ENCODE results near the gene TMEM80.

DNA sequence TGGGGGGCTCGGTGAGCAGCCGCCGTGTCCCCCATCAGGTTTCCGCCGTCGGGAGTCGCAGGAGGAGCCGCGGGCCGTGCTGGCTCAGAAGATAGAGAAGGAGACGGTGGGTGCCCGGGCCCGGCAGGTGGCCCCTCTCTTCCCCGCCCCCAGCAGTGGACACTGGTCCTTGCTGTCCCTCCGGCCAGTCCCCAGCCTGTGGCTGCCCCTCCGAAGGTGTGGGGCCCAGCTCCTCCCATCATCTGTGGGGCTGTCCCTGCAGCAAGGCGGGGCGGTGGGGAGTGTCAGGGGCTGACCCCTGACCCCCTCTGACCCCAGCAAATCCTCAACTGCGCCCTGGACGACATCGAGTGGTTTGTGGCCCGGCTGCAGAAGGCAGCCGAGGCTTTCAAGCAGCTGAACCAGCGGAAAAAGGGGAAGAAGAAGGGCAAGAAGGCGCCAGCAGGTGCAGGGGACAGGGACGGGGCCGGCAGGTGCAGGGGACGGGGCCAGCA lies 25.7 kb downstream of the TMEM80 start:
- TF ChIP-seq FOXM1 (IDR thresholded peaks at IDR 0.05; ENCODE audit: borderline replicate concordance) (no peak), FOXK2 (IDR thresholded peaks at IDR 0.05) (no peak), L3MBTL2 (conservative IDR thresholded peaks at IDR 0.05) (no peak), HDGF (IDR thresholded peaks at IDR 0.05; ENCODE audit: borderline replicate concordance) (no peak), ARNT (IDR thresholded peaks at IDR 0.05) (no peak), SP1 (IDR thresholded peaks at IDR 0.05) (no peak), ELF4 (IDR thresholded peaks at IDR 0.05) (no peak), TARDBP (IDR thresholded peaks at IDR 0.05) (no peak), BHLHE40 (IDR thresholded peaks at IDR 0.05; ENCODE audit: borderline replicate concordance) (no peak), SUZ12 (IDR thresholded peaks at IDR 0.05) (no peak), FOXA1 (IDR thresholded peaks at IDR 0.05) (no peak), NFRKB (IDR thresholded peaks at IDR 0.05) (no peak), ZNF384 (IDR thresholded peaks at IDR 0.05) (no peak)
- TF ChIP-seq, protein P1, sequence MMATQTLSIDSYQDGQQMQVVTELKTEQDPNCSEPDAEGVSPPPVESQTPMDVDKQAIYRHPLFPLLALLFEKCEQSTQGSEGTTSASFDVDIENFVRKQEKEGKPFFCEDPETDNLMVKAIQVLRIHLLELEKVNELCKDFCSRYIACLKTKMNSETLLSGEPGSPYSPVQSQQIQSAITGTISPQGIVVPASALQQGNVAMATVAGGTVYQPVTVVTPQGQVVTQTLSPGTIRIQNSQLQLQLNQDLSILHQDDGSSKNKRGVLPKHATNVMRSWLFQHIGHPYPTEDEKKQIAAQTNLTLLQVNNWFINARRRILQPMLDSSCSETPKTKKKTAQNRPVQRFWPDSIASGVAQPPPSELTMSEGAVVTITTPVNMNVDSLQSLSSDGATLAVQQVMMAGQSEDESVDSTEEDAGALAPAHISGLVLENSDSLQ (IDR thresholded peaks at IDR 0.05): no peak
